Activated CD4-positive, alpha-beta T cell treated with anti-CD3 and anti-CD28 coated beads for 36 hours (primary cell): Measurements from ENCODE around the gene ATF6. TPM values are rescaled to one million over a fixed set of nuclear protein-coding genes. Genes with fewer than 3 reads are reported as not detected.
A peak's percentile ranks its signal among the peaks of the same experiment; 100 is the strongest.

Experiments used
- ATAC-seq: fragments of 200-7000 bp; cut with Tn5 transposase; one replicate; pipeline ENCODE4 v1.10.0; 2021; ENCODE audit warnings: mild to moderate bottlenecking, moderate library complexity
- CTCF ChIA-PET: fragments of 350-600 bp; sonication (Branson Sonifier 250); formaldehyde crosslinking; loops from one replicate; lab custom pipeline; 2021; ENCODE audit warnings: antibody characterized with exemption; lab: Charles Lee
- POLR2A ChIA-PET: fragments of 350-600 bp; sonication (Branson Sonifier 250); formaldehyde crosslinking; loops from one replicate; lab custom pipeline; 2021; ENCODE audit warnings: antibody characterized with exemption, inconsistent platforms; lab: Charles Lee
- DNase-seq: peaks from one replicate; pipeline ENCODE4 v3.0.0-alpha.2; 2020
- H3K27ac Mint-ChIP-seq: one replicate; pipeline ENCODE4 v1.8.0; 2021; ENCODE audit warnings: mixed read lengths
- H3K27me3 Mint-ChIP-seq: one replicate; pipeline ENCODE4 v1.8.0; 2021; ENCODE audit warnings: mixed read lengths
- H3K36me3 Mint-ChIP-seq: one replicate; pipeline ENCODE4 v1.8.0; 2021; ENCODE audit warnings: low read depth, mixed read lengths
- H3K4me1 Mint-ChIP-seq: one replicate; pipeline ENCODE4 v1.8.0; 2021; ENCODE audit warnings: mixed read lengths
- H3K4me3 Mint-ChIP-seq: one replicate; pipeline ENCODE4 v1.8.0; 2021; ENCODE audit warnings: mild to moderate bottlenecking, moderate library complexity, mixed read lengths
- H3K9me3 Mint-ChIP-seq: one replicate; pipeline ENCODE4 v1.8.0; 2021; ENCODE audit warnings: low read depth, mixed read lengths
- intact Hi-C, 2 experiments: fragments of 100-400 bp; cut with DNase I in 1 of 2; cut with micrococcal nuclease in 1 of 2; formaldehyde crosslinking; loops; one replicate each; pipeline versions ENCODE4 v1.14.2 to v1.15.1; 2022 to 2024; cut with DNase I, micrococcal nuclease
- total RNA-seq, 2 experiments: library from RNA; stranded (reverse); gene quantifications; one replicate each; pipeline ENCODE4 v1.2.3, GENCODE V29; 2021

The ATF6 gene
- total RNA-seq, 2 experiments from 2014 or later = 23.7 to 31.9 TPM

GRCh38 chr1:161949548-161949947, 183.4 kb downstream of the ATF6 start:
- no peak overlapping the region for H3K4me3 Mint-ChIP-seq
- intact Hi-C loops = no loop called here
- ChIA-PET POLR2A (no interaction called here), CTCF (no interaction called here)
- no peaks in the 10 kb centered on the region for H3K9me3 Mint-ChIP-seq
- peaks cover 21% of the 10 kb centered on the region for H3K4me1 Mint-ChIP-seq
- H3K27ac Mint-ChIP-seq = no peak overlapping the region
- DNase-seq (no peak), ATAC-seq (no peak)
- no peaks in the 10 kb centered on the region for H3K27me3 Mint-ChIP-seq
- peaks cover 17% of the 10 kb centered on the region for H3K36me3 Mint-ChIP-seq

GRCh38 chr1:161950377-161950776, 184.3 kb downstream of the ATF6 start:
- H3K36me3 Mint-ChIP-seq = peaks cover 14% of the 10 kb centered on the region
- no peak for DNase-seq
- CTCF ChIA-PET = no interaction called here
- intact Hi-C loops = no loop called here
- peaks cover 27% of the 10 kb centered on the region for H3K4me1 Mint-ChIP-seq
- H3K27me3 Mint-ChIP-seq = no peaks in the 10 kb centered on the region
- no peak overlapping the region for H3K27ac Mint-ChIP-seq
- no peak overlapping the region for H3K4me3 Mint-ChIP-seq
- POLR2A ChIA-PET = interaction anchor here (0.6 kb wide), 1 partner anchor 177 kb away, joined by 3 read pairs; no protein-coding TSS in a partner anchor
- H3K9me3 Mint-ChIP-seq = no peaks in the 10 kb centered on the region
- ATAC-seq = no peak

GRCh38 chr1:161951646-161952045, 185.5 kb downstream of the ATF6 start:
- Mint-ChIP-seq H3K4me1 (peaks cover 36% of the 10 kb centered on the region), H3K4me3 (no peak overlapping the region), H3K36me3 (peaks cover 14% of the 10 kb centered on the region), H3K9me3 (no peaks in the 10 kb centered on the region), H3K27ac (no peak overlapping the region), H3K27me3 (no peaks in the 10 kb centered on the region)
- ChIA-PET POLR2A (no interaction called here), CTCF (no interaction called here)
- ATAC-seq (no peak), DNase-seq (no peak)
- intact Hi-C loops = no loop called here

GRCh38 chr1:161952607-161953172, 186.6 kb downstream of the ATF6 start:
- H3K4me3 Mint-ChIP-seq = no peak overlapping the region
- peaks cover 10% of the 10 kb centered on the region for H3K36me3 Mint-ChIP-seq
- POLR2A ChIA-PET = no interaction called here
- ATAC-seq = no peak
- intact Hi-C loops = no loop called here
- CTCF ChIA-PET = interaction anchor here (0.7 to 1.5 kb wide), 5 partner anchors 8 to 160 kb away, joined by 3 to 4 read pairs (median 3); no protein-coding TSS in a partner anchor
- H3K4me1 Mint-ChIP-seq = peaks cover 36% of the 10 kb centered on the region
- no peak overlapping the region for H3K27ac Mint-ChIP-seq
- no peaks in the 10 kb centered on the region for H3K27me3 Mint-ChIP-seq
- DNase-seq = no peak
- no peaks in the 10 kb centered on the region for H3K9me3 Mint-ChIP-seq

- Mint-ChIP-seq H3K36me3 (peaks cover 14% of the 10 kb centered on the region), H3K4me1 (peaks cover 41% of the 10 kb centered on the region), H3K4me3 (no peak overlapping the region), H3K9me3 (no peaks in the 10 kb centered on the region), H3K27ac (no peak overlapping the region), H3K27me3 (no peaks in the 10 kb centered on the region)
- intact Hi-C loops = no loop called here
- ATAC-seq = no peak
- no peak for DNase-seq
- CTCF ChIA-PET = interaction anchor here (0.7 to 1.5 kb wide), 5 partner anchors 8 to 298 kb away, joined by 3 to 4 read pairs (median 3); no protein-coding TSS in a partner anchor
- POLR2A ChIA-PET = no interaction called here
Observed at GRCh38 chr1:161953256-161953920, 187.3 kb downstream of the ATF6 start.

GRCh38 chr1:161954050-161954449, 187.9 kb downstream of the ATF6 start:
- H3K4me1 Mint-ChIP-seq = peaks cover 48% of the 10 kb centered on the region
- H3K36me3 Mint-ChIP-seq = peaks cover 19% of the 10 kb centered on the region
- no peak overlapping the region for H3K27ac Mint-ChIP-seq
- intact Hi-C loops = no loop called here
- ChIA-PET CTCF (interaction anchor here (0.6 to 1.2 kb wide), 4 partner anchors 10 to 298 kb away, joined by 3 to 4 read pairs (median 3); no protein-coding TSS in a partner anchor), POLR2A (interaction anchor here (0.5 kb wide), 1 partner anchor 16 kb away, joined by 3 read pairs; no protein-coding TSS in a partner anchor)
- ATAC-seq = no peak
- no peaks in the 10 kb centered on the region for H3K9me3 Mint-ChIP-seq
- no peaks in the 10 kb centered on the region for H3K27me3 Mint-ChIP-seq
- DNase-seq = no peak
- no peak overlapping the region for H3K4me3 Mint-ChIP-seq

- peaks cover 19% of the 10 kb centered on the region for H3K36me3 Mint-ChIP-seq
- no peak for DNase-seq
- CTCF ChIA-PET = interaction anchor here (0.6 to 0.9 kb wide), 2 partner anchors 25 to 50 kb away, joined by 3 to 4 read pairs; no protein-coding TSS in a partner anchor
- H3K27me3 Mint-ChIP-seq = no peaks in the 10 kb centered on the region
- peaks cover 49% of the 10 kb centered on the region for H3K4me1 Mint-ChIP-seq
- H3K9me3 Mint-ChIP-seq = no peaks in the 10 kb centered on the region
- H3K4me3 Mint-ChIP-seq = no peak overlapping the region
- ATAC-seq = no peak
- POLR2A ChIA-PET = interaction anchor here (0.5 kb wide), 1 partner anchor 17 kb away, joined by 3 read pairs; no protein-coding TSS in a partner anchor
- intact Hi-C loops = no loop called here
- H3K27ac Mint-ChIP-seq = peak overlapping the region; percentile 39
Observed at GRCh38 chr1:161954466-161954865, 188.3 kb downstream of the ATF6 start.

GRCh38 chr1:161955606-161956005, 189.5 kb downstream of the ATF6 start:
- Mint-ChIP-seq H3K9me3 (no peaks in the 10 kb centered on the region), H3K36me3 (peaks cover 29% of the 10 kb centered on the region), H3K27ac (no peak overlapping the region), H3K27me3 (no peaks in the 10 kb centered on the region), H3K4me1 (peaks cover 60% of the 10 kb centered on the region), H3K4me3 (no peak overlapping the region)
- no peak for ATAC-seq
- DNase-seq = no peak
- ChIA-PET POLR2A (no interaction called here), CTCF (interaction anchor here (1.1 kb wide), 1 partner anchor 82 kb away, joined by 3 read pairs; no protein-coding TSS in a partner anchor)
- intact Hi-C loops = no loop called here

- Mint-ChIP-seq H3K27ac (no peak overlapping the region), H3K36me3 (peaks cover 33% of the 10 kb centered on the region), H3K4me1 (peaks cover 65% of the 10 kb centered on the region), H3K9me3 (no peaks in the 10 kb centered on the region), H3K27me3 (no peaks in the 10 kb centered on the region), H3K4me3 (no peak overlapping the region)
- intact Hi-C loops = no loop called here
- DNase-seq (no peak), ATAC-seq (no peak)
- ChIA-PET CTCF (interaction anchor here (1.1 kb wide), 1 partner anchor 81 kb away, joined by 3 read pairs; no protein-coding TSS in a partner anchor), POLR2A (no interaction called here)
Observed at GRCh38 chr1:161956097-161956496, 190.0 kb downstream of the ATF6 start.

- peaks cover 71% of the 10 kb centered on the region for H3K4me1 Mint-ChIP-seq
- ChIA-PET POLR2A (no interaction called here), CTCF (no interaction called here)
- DNase-seq (no peak), ATAC-seq (no peak)
- no peak overlapping the region for H3K27ac Mint-ChIP-seq
- peaks cover 33% of the 10 kb centered on the region for H3K36me3 Mint-ChIP-seq
- no peak overlapping the region for H3K4me3 Mint-ChIP-seq
- intact Hi-C loops = no loop called here
- H3K9me3 Mint-ChIP-seq = no peaks in the 10 kb centered on the region
- no peaks in the 10 kb centered on the region for H3K27me3 Mint-ChIP-seq
Observed at GRCh38 chr1:161956930-161957329, 190.8 kb downstream of the ATF6 start.

- POLR2A ChIA-PET = no interaction called here
- peak; percentile 39 for DNase-seq
Observed at GRCh38 chr1:161958425-161958824, 192.3 kb downstream of the ATF6 start.

More at GRCh38 chr1:161958425-161958824, 192.3 kb downstream of the ATF6 start:
- CTCF ChIA-PET = no interaction called here
- H3K4me1 Mint-ChIP-seq = peaks cover 78% of the 10 kb centered on the region
- H3K36me3 Mint-ChIP-seq = peaks cover 33% of the 10 kb centered on the region
- no peaks in the 10 kb centered on the region for H3K27me3 Mint-ChIP-seq
- no peak for ATAC-seq
- no peaks in the 10 kb centered on the region for H3K9me3 Mint-ChIP-seq
- peak overlapping the region; percentile 32 for H3K27ac Mint-ChIP-seq
- intact Hi-C loops = no loop called here
- H3K4me3 Mint-ChIP-seq = no peak overlapping the region
